NCI-H2171 (cell line): ENCODE data around the gene RALGPS1.

ENCODE experiments used
- DNase-seq: peaks from one replicate; lab custom pipeline; 2025; lab: John Stamatoyannopoulos, UW

Gene RALGPS1

GRCh38 chr9:126914458-126915280 is at the start of gene RALGPS1:
RALGPS1 (plus strand) TSS chr9:126914782; CDS start chr9:126962290, 47,508 bp downstream.
- peak; percentile 99 for DNase-seq

- no peak for DNase-seq
Observed at GRCh38 chr9:126869368-126869767, 45.2 kb upstream of the RALGPS1 start.

- no peak for DNase-seq
Observed at GRCh38 chr9:126872516-126872915, 42.1 kb upstream of the RALGPS1 start.

GRCh38 chr9:126874546-126875314 is 39.9 kb upstream of the RALGPS1 start:
- no peak for DNase-seq

GRCh38 chr9:126875756-126876510 is 38.6 kb upstream of the RALGPS1 start:
- no peak for DNase-seq

GRCh38 chr9:126876531-126876930 is 38.1 kb upstream of the RALGPS1 start:
- no peak for DNase-seq

- DNase-seq: no peak
Observed at GRCh38 chr9:126877418-126877817, 37.2 kb upstream of the RALGPS1 start.

- DNase-seq: no peak
Observed at GRCh38 chr9:126879288-126879687, 35.3 kb upstream of the RALGPS1 start.

- DNase-seq: no peak
Observed at GRCh38 chr9:126880226-126880946, 34.2 kb upstream of the RALGPS1 start.

- DNase-seq: no peak
Observed at GRCh38 chr9:126880947-126881332, 33.6 kb upstream of the RALGPS1 start.

GRCh38 chr9:126882746-126883145 is 31.8 kb upstream of the RALGPS1 start:
- no peak for DNase-seq

- no peak for DNase-seq
Observed at GRCh38 chr9:126883636-126884035, 30.9 kb upstream of the RALGPS1 start.

- no peak for DNase-seq
Observed at GRCh38 chr9:126885131-126885641, 29.4 kb upstream of the RALGPS1 start.

- DNase-seq: no peak
Observed at GRCh38 chr9:126886034-126886822, 28.4 kb upstream of the RALGPS1 start.

GRCh38 chr9:126886897-126887296 is 27.7 kb upstream of the RALGPS1 start:
- DNase-seq: no peak

GRCh38 chr9:126891676-126892075 is 22.9 kb upstream of the RALGPS1 start:
- no peak for DNase-seq

- no peak for DNase-seq
Observed at GRCh38 chr9:126893079-126893478, 21.5 kb upstream of the RALGPS1 start.

- DNase-seq: no peak
Observed at GRCh38 chr9:126894052-126894603, 20.5 kb upstream of the RALGPS1 start.

- peak; percentile 70 for DNase-seq
Observed at GRCh38 chr9:126902210-126902609, 12.4 kb upstream of the RALGPS1 start.

GRCh38 chr9:126904586-126904985 is 10.0 kb upstream of the RALGPS1 start:
- DNase-seq: no peak
